ENCODE results near the gene ATF7.

ATF7 gene

DNA sequence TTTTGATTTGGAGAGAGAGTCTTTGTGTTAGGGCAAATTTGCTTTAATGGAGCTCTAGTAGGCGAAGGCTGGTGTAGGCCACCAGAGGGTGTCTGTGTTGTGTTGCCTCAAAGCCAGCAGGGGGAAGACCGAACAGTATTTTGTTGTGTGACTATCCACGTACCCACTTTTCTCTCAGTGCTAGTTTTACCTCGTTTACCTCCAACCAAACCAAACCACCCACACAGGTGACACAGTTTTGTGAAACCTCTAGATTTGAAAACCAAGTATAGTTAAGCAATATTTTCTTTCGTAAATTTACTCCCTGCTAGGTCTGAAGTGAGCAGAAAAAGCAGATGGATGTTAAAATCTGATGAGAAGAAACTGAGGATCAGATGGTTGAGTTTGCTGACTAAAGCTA lies 82.6 kb downstream of the ATF7 start:
- H3K27ac ChIP-seq, result peak overlapping the region in 18 of 21 experiments; percentile 3 to 80 (median 32)
- H3K4me3 ChIP-seq, result no peak overlapping the region

DNA sequence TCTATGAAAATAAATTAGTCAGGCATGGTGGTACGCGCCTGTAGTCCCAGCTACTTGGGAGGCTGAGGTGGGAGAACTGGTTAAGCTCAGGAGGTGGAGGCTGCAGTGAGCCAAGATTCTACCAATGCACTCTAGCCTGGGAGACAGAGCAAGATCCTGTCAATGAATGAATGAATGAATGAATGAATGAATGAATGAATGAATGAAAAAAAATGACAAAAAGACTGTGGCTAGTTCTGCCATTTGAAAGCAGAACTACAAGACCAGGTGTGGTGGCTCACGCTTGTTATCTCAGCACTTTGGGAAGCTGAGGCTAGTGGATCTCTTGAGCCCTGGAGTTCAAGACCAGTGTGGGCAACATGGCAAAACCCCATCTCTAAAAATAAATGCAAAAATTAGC lies 86.7 kb downstream of the ATF7 start:
- peak overlapping the region in 7 of 21 experiments; percentile 1 to 70 (median 52) for H3K27ac ChIP-seq
- no peak overlapping the region for H3K4me3 ChIP-seq

DNA sequence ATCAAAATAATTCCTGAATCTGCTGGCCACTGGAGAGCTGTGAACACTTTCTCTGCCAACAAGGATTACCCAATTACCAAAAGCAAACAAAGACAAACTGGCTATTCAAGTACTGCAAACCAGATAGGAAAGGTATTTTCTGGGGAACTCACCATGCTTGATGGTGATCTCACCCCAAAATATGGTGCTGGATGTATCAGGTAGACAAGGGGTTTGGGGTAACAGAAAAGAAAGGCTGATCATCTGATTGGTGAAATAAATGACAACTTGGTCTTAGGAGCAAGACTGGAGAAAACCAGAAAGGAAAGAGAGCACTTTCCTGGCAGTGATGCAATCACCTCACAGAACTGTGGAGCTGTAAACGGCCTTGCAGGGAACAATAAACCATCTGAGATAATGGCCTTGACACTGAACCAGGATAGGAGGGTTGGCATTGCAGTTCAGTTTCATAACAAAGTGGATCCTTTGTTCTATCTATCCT lies 87.9 kb downstream of the ATF7 start:
- Histone ChIP-seq H3K27ac (peak overlapping the region in 11 of 21 experiments; percentile 1 to 71 (median 49)), H3K4me3 (no peak overlapping the region)

DNA sequence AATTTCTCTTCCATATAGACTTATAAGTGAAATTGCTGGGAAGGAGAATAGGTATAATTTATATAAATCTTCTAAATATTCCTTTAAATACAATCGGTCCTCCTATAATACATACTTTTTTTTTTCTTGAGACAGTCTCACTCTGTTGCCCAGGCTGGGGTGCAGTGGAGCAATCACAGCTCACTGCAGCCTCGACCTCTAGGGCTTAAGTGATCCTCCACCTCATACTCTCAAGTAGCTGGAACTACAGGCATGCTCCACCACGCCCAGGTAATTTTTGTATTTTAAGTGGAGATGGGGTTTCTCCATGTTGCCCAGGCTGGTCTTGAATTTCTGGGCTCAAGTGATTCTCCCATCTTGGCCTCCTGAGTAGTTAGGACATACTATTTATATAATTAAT lies 89.2 kb downstream of the ATF7 start:
- H3K27ac ChIP-seq, result peak overlapping the region in 4 of 21 experiments; percentile 12 to 71 (median 58)
- H3K4me3 ChIP-seq, result no peak overlapping the region

DNA sequence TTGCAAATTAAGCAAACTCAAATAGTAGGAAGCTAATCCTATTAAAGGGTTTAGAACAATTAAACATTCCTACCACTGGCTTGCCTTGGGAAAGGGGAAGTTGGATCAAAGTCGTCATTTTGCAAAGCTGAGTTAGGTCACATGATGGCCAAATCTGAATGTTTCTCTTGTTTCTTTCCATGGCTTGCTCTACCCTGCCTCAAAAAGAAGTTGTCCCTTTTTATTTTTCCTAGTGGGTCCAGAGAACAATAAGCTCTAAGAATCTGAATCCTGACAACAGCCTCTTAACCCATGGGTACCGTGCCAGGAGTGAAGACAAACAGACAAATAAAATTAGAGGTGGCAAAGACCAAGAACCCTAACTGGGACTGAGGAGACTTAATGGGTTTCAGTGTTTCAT lies 92.7 kb downstream of the ATF7 start:
- Histone ChIP-seq H3K27ac (peak overlapping the region in 3 of 21 experiments; percentile 15 to 32 (median 21)), H3K4me3 (no peak overlapping the region)

DNA sequence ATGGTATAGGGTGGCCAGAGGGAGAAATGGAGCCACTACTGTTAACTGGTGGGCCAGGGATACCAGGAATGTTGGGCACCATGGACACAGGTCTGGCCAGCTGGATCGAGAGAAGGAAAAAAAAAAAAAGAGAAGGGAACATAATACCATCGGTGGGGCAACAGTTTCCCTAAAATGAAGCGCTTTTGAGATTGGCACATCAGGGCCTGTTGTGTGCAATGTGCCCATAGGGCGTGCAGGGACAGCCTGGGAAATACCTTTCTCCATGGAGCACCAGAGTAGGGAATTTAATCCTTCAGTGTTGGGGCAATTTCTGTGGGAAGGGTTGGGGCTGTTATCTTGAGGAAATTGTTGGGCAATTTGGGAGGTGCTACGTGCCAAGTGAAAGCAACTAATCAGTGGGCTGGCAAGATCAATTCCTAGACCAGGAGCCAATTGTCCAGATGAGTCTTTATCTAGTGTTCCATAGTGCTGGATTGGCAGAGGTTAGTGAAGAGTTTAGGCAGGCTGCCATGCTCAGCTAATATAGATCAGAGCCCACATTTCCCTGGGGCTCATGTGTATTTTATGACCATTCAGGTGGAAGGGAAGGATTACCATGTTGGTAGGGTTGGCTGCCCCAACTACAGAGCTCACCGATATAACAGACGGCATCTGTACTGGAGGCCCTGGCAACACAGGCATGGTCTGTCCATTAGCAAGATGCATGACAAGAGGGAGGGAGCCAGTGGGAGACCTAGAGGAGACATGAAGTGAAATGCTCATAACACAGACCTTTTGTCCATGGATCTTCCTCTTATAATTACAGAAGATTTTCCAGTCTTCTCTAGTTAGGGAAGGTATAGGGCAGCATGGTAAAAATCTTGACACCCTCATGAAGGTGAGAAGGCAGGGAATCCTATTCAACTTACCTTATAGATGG lies 93.4 kb downstream of the ATF7 start:
- Histone ChIP-seq H3K4me3 (no peak overlapping the region), H3K27ac (peak overlapping the region in 5 of 21 experiments; percentile 5 to 34 (median 21))

DNA sequence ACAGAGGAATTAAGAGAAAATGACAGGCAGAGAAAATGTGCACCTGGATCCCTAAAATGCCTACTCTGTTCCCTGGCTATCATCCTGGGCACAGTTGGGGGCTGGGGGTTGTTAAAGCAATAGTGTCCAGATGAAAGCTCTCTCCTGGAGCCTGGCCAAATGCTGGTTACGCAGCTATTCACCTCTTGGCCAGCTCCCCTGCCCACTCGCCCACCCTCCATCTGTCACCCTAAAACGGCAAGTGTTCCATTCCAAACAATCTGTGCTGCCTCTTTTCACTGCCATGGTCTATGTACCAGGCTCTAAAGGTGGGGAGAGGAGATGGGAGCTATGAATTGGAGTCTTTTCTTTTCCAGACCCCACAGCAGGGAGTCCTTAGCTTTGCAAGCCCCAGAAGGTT lies 94.2 kb downstream of the ATF7 start:
- Histone ChIP-seq H3K27ac (peak overlapping the region in 2 of 21 experiments; percentile 5 to 25), H3K4me3 (no peak overlapping the region)

DNA sequence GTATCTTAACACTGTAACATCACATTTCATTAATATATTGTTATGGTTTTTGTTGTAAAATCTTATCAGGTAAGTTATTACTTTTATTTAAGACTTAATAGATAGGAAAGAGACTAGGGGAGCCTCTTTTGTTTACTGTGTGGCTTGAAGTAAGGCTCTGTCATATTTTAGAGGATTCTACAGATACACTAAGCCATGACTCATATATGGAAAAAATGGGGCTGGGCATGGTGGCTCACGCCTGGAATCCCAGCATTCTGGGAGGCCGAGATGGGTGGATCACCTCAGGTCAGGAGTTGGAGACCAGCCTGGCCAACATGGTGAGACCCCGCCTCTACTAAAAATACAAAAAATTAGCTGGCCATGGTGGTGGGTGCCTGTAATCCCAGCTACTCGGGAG lies 95.3 kb downstream of the ATF7 start:
- Histone ChIP-seq H3K4me3 (no peak overlapping the region), H3K27ac (no peak overlapping the region)

DNA sequence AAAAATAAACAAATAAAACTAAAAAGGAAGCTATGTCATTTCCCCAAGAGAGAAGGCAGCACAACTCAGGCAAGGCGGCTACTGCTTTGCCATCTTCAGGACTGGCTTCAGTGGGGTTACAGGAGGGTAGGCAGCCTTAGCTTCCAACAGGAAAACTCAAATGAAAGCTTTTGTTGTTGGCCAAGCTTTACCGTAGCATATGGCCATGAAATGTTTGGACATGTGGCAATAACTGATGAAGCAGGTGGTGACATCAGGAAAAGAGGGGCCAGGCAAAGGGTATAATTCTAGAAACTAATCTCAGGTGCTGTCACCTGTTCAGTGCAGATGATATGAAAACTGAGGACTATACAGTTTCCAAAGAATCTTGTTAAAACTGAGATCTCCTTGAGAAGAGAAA lies 96.1 kb downstream of the ATF7 start:
- H3K4me3 ChIP-seq, result no peak overlapping the region

DNA sequence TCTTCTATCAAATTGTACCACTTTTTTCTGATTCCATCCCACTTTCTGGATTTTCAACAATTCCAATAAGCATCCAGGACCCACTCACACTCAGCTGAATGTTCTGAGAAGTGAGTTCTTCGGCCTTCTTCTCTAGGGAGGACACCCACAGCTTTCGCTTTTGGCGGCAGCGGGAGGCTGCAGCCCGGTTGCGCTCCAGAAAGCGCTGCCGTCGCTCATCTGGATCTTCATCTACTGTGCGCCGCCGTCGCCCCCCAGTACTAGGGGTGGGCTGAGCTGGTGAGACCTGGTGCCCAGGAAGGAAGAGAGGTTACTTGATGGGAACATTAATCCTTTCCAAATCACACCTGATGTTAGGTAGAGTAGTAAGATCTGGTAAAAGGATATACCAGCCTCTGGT lies 101.7 kb downstream of the ATF7 start:
- H3K27ac ChIP-seq, result no peak overlapping the region
- H3K4me3 ChIP-seq, result no peak overlapping the region

More for the DNA sequence above, 96.1 kb downstream of the ATF7 start:
- no peak overlapping the region for H3K27ac ChIP-seq

DNA sequence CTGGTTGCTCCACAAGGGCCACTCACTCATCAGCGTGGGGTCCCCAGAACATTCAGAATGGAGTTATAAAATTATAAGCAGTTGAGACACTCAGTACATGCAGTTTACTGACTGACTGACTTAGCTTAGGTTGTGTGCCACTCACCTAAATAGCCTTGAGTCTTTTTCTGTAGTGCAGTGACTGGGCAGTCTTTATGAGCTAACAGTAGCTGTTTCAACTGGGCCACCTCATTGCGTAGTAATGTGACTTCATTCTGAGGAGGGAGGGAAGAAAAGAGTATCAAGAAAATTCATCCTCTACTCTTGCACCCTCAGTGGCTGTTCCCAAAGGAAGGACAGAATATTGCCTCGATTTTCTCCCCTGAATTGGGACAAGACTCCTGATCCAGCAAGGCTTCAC lies 103.1 kb downstream of the ATF7 start:
- no peak overlapping the region for H3K27ac ChIP-seq
- no peak overlapping the region for H3K4me3 ChIP-seq

DNA sequence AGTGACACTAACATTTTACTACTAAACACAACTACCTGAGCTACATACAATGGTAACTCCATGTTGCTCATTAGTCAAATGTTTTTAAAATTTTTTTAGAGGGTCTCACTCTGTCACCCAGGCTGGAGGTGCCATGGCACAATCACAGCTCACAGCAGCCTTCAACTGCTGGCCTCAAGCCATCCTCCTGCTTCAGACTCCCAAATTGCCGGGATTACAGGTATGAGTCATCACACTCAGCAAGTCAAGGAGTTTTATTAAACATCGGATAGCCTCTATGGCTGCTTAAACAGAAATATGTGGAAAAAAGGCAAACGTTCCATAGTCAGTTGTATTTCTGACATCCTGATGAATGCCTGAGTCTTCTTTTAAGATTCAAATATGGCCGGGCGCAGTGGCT lies 107.8 kb downstream of the ATF7 start:
- Histone ChIP-seq H3K4me3 (no peak overlapping the region), H3K27ac (no peak overlapping the region)

DNA sequence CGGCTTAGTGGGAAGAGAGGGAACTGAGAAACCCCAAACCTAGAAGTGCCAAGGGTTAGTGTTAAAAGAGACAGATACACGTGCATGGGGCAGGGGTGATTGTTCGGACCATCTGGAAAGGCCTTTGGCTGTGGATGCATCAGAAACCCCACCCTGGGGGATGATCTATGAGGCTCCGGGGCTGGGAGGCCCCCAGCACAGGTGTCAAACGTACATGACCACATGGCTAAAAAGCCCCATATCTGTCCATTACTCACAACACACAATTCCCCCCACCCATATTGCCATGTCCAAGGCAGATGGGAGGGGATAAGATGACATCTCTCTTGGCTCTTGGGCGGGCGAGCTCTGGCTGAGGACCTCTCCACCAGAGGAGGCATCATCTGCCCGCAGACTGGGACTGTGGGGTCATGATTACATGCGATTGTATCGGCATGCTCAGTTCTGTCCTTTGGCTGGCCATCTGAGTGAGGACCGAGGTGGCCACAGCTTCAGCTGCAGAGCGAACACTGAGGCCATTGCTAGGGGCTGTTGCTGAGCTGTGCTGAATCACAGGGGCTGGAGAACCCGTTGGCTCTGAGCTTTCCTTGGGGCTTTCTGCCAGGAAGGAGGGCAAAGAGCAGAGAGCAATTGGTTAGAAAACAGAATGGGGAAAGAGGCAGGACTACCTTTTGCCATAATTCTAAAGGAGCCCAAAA lies 109.3 kb downstream of the ATF7 start:
- H3K4me3 ChIP-seq, result no peak overlapping the region
- no peak overlapping the region for H3K27ac ChIP-seq

DNA sequence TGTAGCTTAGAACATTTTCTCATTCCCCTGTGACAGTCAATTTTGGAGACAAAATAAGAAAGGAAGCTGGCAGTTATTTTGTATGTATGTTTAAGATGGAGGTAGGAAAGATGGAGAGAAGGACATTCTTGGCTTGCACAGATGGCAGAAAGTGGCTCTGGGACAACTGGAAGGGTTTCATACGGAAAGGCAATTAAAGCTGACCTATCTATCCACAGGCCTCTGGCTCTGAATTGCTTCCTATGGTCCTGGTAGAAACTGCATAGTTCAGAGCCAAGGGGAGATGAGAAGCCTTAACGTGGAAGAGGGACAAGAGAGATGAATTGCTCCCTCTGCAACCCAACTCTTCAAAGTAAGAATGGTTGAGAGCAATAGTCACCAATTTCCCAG lies 110.9 kb downstream of the ATF7 start:
- Histone ChIP-seq H3K4me3 (no peak overlapping the region), H3K27ac (peak overlapping the region in 1 of 21 experiments; percentile 4)

DNA sequence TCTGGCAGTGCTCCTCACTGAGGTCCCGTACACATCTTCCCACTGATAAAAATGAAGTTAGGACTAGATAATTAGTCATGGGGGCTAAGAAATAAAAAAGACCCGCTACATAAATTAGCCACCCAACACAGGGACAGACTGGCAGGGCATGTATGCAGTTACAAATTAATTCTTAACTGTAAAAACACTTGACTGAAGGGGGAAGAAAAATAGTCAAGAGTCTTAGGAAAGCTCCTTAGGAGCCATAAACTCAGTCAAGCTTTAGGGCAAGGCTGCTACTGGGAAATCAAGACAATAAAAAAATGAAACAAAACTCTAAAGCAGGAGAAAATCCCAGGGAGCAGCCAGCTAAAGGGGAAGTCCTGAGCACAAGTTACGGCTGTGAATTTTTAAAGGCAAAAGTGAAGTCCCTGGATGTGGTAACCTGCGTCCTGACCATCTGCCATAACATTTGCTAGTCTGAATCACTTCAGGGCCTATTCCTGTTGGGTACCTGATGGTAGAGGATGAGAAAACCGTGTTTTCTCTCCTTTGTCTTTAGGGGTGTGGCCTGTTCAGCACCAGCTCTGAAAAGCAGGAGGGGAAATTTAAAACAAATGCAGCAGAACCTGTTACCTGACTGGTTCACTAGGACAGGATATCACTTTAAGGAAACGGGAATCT lies 111.4 kb downstream of the ATF7 start:
- no peak overlapping the region for H3K4me3 ChIP-seq
- no peak overlapping the region for H3K27ac ChIP-seq

DNA sequence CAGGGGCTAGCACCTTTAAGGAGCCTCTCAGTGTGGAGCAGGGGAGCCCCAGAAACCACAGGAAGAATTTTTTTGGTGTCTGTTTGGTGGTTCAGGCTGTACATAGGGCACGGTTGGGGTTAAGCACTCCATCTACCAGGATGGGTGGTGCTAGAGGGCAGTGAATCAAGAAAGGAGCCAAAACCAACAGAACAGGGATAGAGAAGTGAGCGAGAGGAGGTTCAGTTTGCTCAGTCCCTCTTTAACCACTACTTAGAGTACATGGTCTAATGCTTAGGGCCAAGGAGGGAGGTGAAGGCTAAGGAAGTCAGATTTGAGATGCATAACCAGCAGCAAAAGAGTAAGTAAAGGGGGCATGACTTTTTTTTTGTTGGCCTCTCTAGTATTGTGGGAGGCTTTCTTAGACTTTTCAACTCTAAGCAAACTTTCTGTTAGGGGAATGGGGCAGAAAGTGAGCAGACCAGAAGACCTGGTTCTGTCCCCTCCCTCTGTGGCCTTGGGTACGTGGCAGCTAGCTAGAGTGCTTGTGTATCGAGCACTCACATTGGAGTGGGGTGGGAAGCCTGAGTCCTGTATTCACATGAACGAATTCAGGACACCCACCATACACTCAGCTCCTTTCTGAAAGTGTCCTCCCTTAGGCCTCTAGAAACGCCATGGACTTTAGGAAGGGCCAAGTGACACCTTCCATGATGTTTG lies 112.3 kb downstream of the ATF7 start:
- H3K4me3 ChIP-seq, result no peak overlapping the region
- H3K27ac ChIP-seq, result no peak overlapping the region

DNA sequence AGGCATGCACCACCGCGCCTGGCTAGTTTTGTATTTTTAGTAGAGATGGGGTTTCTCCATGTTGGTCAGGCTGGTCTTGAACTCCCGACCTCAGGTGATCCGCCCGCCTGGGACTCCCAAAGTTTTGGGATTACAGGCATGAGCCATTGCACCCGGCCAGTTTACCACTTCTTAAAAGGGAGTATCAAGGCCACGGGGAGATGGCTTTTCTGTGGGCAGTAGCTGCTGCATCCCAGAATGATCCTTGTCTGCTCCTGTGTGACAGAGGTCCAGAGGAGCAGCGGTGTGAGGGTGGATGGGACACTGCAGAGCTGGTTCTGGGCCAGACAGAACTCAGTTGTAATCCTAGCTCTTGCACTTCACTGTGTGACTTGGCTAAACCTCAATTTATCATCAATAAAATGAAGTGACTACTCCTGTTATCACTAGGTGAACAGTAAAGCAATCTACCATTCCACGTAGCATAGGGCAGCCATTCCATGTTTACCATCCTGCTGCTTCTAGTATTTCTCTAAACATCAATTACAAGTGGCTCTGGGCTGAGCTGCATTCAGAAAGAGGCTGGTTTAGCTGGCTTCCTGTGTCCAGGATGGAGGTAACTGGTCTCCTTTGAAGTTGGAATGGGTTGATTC lies 115.9 kb downstream of the ATF7 start:
- Histone ChIP-seq H3K4me3 (no peak overlapping the region), H3K27ac (no peak overlapping the region)

DNA sequence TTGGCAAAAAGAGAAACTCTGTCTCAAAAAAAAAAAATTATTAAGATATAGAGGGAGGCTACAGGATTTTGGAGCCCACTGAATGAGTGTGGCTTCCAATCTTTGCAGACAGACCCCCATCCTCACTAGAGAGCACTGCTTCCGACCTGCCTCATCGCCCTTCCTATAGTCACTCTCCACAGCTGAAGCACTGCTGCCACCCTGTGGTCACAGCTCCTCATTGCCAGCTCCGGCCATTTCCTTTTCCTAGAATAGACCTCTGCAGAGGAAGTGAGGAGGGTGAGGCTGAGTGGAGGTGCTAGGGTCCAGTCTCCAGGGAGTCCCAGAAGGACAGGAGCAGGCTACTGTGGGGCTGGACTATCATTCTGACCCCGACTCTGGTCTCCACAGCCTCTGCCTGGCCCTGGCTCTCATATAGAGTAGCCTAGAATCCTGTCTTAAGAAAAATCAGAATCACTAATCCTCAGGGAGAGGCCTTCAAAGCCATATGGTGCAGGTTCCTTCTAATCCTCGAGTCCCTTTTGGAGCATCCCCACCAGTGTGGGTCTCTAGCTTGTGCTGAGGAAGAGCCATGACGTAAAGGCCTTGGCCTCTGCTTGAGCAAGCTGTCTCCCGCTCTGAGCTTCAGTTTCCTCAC lies 117.5 kb downstream of the ATF7 start:
- Histone ChIP-seq H3K4me3 (no peak overlapping the region), H3K27ac (peak overlapping the region in 11 of 21 experiments; percentile 3 to 48 (median 22))

DNA sequence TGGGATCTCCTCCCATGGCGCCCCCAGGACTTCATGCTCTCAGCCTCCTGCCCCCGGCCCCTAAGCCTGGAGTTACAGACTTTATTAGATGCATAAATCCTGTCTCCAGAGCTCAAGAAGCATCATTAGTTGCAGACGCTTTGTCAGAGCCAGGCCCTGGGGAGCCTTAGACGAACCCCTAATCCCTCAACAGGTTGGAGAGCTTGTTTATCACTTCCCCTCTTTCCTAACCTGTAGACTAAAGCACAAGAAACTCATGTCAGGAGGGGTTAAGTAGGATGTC lies 118.6 kb downstream of the ATF7 start:
- H3K27ac ChIP-seq, result peak overlapping the region in 2 of 21 experiments; percentile 5 to 13
- H3K4me3 ChIP-seq, result no peak overlapping the region

All from skin epidermis (tissue), 12 donors.